RWPE2 (cell line): ENCODE data around the gene SLIT2.

Source experiments
- ATAC-seq: fragments of 200-7000 bp; cut with Tn5 transposase; 3 replicates; pipeline ENCODE4 v1.9.1; 2021; ENCODE audit warnings: low read depth
- DNase-seq: peaks from one replicate; pipeline ENCODE4 v3.0.0-alpha.2; 2020; ENCODE audit warnings: low spot score
- H3K27ac ChIP-seq: fragments of 450-650 bp; 2 replicates; pipeline ENCODE4 v1.5.1; 2017; ENCODE audit warnings: mild to moderate bottlenecking; ENCODE audit not compliant: poor library complexity, severe bottlenecking
- H3K27me3 ChIP-seq: fragments of 250-450 bp; sonication (Bioruptor Pico); 2 replicates; pipeline ENCODE4 v1.5.1; 2021; ENCODE audit warnings: mild to moderate bottlenecking, moderate library complexity; ENCODE audit not compliant: insufficient read depth, poor library complexity, severe bottlenecking
- H3K36me3 ChIP-seq: fragments of 250-450 bp; sonication (Bioruptor Pico); 2 replicates; pipeline ENCODE4 v1.5.1; 2020; ENCODE audit warnings: low read depth, mild to moderate bottlenecking, moderate library complexity
- H3K4me1 ChIP-seq: fragments of 250-450 bp; sonication (Bioruptor Pico); 2 replicates; pipeline ENCODE4 v1.5.1; 2021; ENCODE audit warnings: mild to moderate bottlenecking, moderate library complexity; ENCODE audit not compliant: insufficient read depth, poor library complexity, severe bottlenecking
- H3K4me3 ChIP-seq: fragments of 250-450 bp; sonication (Bioruptor Pico); 2 replicates; pipeline ENCODE4 v1.5.1; 2021; ENCODE audit warnings: mild to moderate bottlenecking, moderate library complexity; ENCODE audit not compliant: severe bottlenecking
- H3K9me3 ChIP-seq: fragments of 250-450 bp; sonication (Bioruptor Pico); 2 replicates; pipeline ENCODE4 v1.5.1; 2021; ENCODE audit warnings: mild to moderate bottlenecking, moderate library complexity; ENCODE audit not compliant: severe bottlenecking
- CTCF ChIP-seq: fragments of 450-650 bp; IDR thresholded peaks from one replicate; pipeline ENCODE4 v1.5.1; 2017; ENCODE audit warnings: mild to moderate bottlenecking, moderate library complexity; ENCODE audit not compliant: poor library complexity, severe bottlenecking

Gene SLIT2

GRCh38 chr4:20262221-20262620 is 10.5 kb downstream of the SLIT2 start:
- no peak for ATAC-seq
- no peaks in the 10 kb centered on the region for H3K27me3 ChIP-seq
- TF ChIP-seq CTCF, result no peak
- no peak for DNase-seq
- peaks cover 32% of the 10 kb centered on the region for H3K4me1 ChIP-seq
- no peak overlapping the region for H3K4me3 ChIP-seq
- no peaks in the 10 kb centered on the region for H3K36me3 ChIP-seq
- H3K9me3 ChIP-seq, result peaks cover 2% of the 10 kb centered on the region
- H3K27ac ChIP-seq, result no peak overlapping the region

GRCh38 chr4:20264688-20265087 is 13.0 kb downstream of the SLIT2 start:
- TF ChIP-seq CTCF, result no peak
- Histone ChIP-seq H3K27me3 (no peaks in the 10 kb centered on the region), H3K4me1 (peaks cover 32% of the 10 kb centered on the region), H3K9me3 (no peaks in the 10 kb centered on the region), H3K36me3 (no peaks in the 10 kb centered on the region), H3K27ac (peak overlapping the region; percentile 63), H3K4me3 (no peak overlapping the region)
- DNase-seq (no peak), ATAC-seq (peak; percentile 48; the same call in 2 of the 3 replicates)

- no peak overlapping the region for H3K4me3 ChIP-seq
- ATAC-seq, result peak; percentile 92
- no peaks in the 10 kb centered on the region for H3K36me3 ChIP-seq
These were observed 14.0 kb downstream of the SLIT2 start for GRCh38 chr4:20265726-20266125.

GRCh38 chr4:20266215-20267082 is 14.7 kb downstream of the SLIT2 start:
- Histone ChIP-seq H3K36me3 (no peaks in the 10 kb centered on the region), H3K4me3 (no peak overlapping the region), H3K9me3 (no peaks in the 10 kb centered on the region), H3K27ac (peak overlapping the region; percentile 63), H3K27me3 (no peaks in the 10 kb centered on the region), H3K4me1 (peaks cover 32% of the 10 kb centered on the region)
- no peak for TF ChIP-seq CTCF
- peak; percentile 46 for ATAC-seq
- DNase-seq, result no peak

More at GRCh38 chr4:20265726-20266125, 14.0 kb downstream of the SLIT2 start:
- Histone ChIP-seq H3K4me1 (peaks cover 32% of the 10 kb centered on the region), H3K27me3 (no peaks in the 10 kb centered on the region), H3K9me3 (no peaks in the 10 kb centered on the region), H3K27ac (peak overlapping the region; percentile 63)
- no peak for DNase-seq
- TF ChIP-seq CTCF, result no peak

GRCh38 chr4:20268028-20268427 is 16.3 kb downstream of the SLIT2 start:
- ATAC-seq (no peak), DNase-seq (no peak)
- no peak for TF ChIP-seq CTCF
- H3K36me3 ChIP-seq, result no peaks in the 10 kb centered on the region
- peaks cover 38% of the 10 kb centered on the region for H3K4me1 ChIP-seq
- H3K27me3 ChIP-seq, result no peaks in the 10 kb centered on the region
- H3K4me3 ChIP-seq, result no peak overlapping the region
- H3K27ac ChIP-seq, result no peak overlapping the region
- H3K9me3 ChIP-seq, result no peaks in the 10 kb centered on the region
